HG03432 (cell line): Measurements from ENCODE around the gene ZNF462.
"Not testable (repeated sequence)": the region's sequence is repeated elsewhere in the genome, so short reads cannot be mapped to it uniquely, and the experiment has no call there.

Experiments
- ATAC-seq: cut with Tn5 transposase; IDR thresholded peaks from one replicate; pipeline ENCODE4 v1.9.1; 2021; ENCODE audit warnings: mild to moderate bottlenecking, moderate library complexity; ENCODE audit not compliant: unreplicated experiment

Gene ZNF462

DNA sequence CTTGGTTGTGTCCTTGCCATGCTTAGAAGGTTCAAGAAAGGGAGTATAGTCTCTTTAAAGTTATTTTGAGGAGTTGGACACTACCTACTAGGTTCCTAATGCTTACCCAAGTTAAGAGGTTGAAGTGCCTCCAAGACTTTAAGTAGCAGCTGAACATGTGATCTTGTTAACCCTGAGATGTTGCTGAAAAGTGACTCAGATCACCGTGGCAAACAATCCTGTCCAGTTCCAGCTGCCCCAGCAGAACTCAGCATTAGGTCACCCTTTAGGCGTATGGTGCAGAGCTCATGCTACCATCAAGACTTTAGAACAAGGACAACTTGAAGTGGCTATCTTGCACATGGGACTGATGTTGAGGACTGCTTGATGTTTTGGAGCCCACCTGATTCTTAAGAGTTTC is 22.5 kb downstream of the ZNF462 start:
- no peak for ATAC-seq

- ATAC-seq, result no peak
Measured at GRCh38 chr9:106886111-106887046, 23.4 kb downstream of the ZNF462 start.

GRCh38 chr9:106887066-106887465 is 24.1 kb downstream of the ZNF462 start:
- ATAC-seq, result no peak

DNA sequence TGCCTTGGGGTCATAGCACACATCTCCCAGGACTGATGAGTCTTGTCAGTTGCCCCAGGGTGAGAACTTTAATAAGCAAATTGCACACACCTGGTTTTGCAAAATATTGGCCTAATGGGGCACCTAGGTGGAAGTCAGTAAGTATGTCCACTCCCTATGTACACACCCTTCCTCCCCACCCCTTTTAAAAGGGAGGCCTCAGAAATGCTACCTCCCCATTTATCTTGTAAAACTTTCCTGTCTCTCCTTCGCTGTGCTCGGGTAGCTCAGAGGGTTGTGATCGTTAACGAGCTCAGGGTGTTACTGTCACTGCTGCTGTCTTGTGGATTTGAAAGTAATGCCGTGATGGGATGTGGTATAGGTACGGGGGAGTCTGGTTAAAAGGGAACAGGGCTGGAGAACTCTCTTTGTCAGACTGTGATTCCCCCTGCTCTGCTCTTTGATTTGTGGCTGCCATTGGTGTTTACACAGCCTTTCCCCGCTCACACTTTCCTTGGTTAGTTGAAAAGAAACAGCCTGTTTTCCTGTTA is 26.2 kb downstream of the ZNF462 start:
- no peak for ATAC-seq

DNA sequence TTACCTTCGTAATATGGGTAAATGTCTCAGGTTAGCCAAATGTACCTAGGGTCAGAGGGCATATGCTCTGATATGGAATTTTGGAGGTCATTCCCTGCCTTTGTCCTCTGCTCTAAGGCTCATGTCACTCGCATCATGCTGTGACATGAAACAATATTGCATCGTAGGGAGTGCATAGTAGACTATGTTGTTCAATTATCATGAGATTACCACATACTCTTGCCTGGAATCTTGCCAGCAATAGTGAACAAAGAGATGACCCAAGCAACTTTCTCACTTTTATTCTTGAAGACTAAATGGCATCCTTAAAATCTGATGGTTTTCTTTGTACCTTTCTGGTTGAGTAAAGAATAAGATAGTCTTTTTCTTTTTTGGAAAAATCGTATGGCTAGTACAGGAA is 27.6 kb downstream of the ZNF462 start:
- ATAC-seq, result no peak

DNA sequence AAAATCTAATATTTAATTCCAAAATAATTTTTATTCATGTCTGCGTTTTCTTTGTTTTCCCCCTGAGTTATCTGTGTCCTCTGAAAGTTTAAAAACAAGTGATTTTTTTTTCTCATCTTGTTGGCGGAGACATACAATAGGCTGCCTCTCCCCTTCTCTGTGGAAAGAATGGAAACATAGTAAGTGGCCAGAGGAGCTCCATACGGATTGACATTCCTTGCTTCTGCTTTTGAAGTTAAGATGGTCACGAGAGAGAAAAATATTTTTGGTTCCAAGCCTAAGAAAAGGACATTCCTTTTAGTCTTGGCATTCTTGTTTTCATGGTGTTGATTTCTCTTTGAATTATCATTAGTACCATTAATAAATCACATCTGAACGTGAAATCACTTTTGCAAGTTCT is 28.3 kb downstream of the ZNF462 start:
- ATAC-seq, result no peak

DNA sequence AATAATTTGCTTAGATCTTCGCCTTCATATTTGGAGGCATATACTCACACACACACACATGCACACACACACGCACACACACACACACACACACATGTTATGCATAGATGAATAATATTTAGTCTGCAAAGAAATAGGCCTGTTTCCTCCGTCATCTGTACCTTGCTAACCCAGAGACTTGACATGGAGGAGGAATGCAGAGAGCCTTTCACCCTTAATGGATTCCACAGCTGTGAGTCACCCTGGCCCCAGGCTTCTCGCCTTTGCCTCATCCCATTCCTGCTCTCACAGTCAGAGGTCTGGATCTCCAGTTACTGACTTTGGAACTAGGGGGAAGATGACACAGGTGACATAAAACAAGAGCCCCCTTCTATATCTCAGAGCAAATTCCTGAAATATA is 29.7 kb downstream of the ZNF462 start:
- no peak for ATAC-seq

- no peak for ATAC-seq
Measured at GRCh38 chr9:106893088-106893487, 30.1 kb downstream of the ZNF462 start.

- no peak for ATAC-seq
Measured at GRCh38 chr9:106896695-106897094, 33.7 kb downstream of the ZNF462 start.

DNA sequence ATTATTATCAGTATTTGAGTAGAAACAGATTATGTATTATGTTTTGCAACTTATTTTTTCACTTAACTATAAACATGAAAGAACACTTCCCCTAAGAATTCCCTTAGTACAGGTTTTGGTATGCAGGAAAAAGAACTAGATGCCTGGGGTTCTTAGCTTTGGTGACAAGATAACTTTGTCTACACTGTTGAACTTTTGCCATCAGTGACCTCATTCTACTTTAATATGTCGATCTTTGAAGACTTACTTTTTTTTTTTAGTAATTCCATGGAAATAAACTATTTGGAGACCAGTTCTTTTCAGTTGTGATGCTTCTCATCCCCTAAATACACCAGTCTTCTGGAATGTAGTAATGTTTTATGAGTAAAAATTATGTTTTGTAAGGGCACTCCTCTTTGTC is 34.3 kb downstream of the ZNF462 start:
- no peak for ATAC-seq

DNA sequence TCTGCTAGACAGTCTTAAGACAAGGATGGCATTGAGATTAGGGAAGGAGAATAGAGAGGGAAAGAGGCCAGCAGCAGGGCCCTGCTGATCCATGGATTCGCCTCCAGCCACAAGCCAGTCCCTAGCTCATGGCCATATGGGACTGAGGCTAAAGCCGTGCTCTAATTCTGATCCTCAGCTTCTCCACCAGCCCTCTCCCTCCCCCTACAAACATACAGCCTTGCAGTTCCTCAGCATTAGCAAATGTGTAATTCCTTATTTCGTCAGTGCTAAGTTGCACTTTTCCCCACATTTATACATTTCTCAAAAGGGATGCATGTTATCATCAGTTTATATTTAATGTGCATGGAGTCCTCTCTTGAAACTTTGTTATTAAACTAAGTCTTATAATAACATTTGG is 34.8 kb downstream of the ZNF462 start:
- ATAC-seq, result no peak

GRCh38 chr9:106900523-106900922 is 37.6 kb downstream of the ZNF462 start:
- ATAC-seq, result not testable (repeated sequence)

DNA sequence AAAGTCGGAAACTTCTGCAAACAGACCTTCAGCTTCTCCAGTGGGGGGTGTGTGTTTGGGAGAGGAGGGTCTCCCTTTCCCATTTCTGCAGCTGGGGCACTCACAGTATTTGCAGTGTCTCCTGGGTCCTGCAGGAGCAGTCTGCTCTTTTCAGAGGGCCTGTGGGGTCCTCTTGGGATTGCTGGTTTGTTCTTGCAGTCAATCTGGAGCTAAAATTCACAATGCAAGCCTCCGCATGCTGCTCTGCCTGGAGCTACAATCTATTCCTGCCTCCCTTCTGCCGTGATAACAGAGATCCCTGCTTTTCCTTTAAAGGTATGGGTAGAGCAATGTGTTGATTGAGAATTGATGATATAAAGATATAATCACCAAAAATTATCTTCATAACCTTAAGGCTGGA is 43.2 kb downstream of the ZNF462 start:
- no peak for ATAC-seq

DNA sequence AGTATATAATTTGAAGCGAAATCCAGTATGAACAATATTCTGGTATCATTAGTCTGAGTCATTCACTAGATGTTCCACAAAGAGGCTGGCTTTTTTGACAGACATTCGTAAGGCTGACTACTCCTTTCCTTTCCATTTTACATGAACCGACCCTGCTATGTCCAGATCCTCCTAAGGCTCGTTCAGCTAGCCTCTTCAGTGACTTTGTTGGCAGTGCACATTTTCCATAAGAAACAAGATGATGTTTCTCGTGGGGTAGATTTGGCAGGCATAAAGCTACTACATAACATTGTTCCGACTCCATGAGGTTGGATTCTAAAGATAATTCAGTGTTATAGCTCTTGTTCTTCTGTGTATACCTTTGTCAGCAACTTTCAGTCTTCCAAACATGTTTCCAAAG is 49.0 kb downstream of the ZNF462 start:
- no peak for ATAC-seq

DNA sequence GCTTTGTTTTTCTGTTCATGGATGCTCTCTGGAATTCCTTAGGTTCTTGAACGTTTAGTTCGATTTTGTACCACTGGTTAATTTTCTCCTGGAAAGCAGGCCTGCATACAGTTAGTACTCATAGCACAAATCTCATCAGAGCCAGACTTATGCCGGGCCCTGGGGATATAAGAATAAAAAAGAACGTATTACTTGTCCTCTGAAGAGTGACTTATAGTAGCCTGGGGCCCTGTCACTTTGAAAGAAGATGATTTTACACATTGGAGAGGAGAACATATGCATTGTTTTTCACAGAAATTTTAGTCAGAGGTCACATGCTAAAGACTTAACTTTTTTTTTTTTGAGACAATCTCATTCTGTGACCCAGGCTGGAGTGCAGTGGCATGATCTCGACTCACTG is 50.3 kb downstream of the ZNF462 start:
- ATAC-seq, result no peak

DNA sequence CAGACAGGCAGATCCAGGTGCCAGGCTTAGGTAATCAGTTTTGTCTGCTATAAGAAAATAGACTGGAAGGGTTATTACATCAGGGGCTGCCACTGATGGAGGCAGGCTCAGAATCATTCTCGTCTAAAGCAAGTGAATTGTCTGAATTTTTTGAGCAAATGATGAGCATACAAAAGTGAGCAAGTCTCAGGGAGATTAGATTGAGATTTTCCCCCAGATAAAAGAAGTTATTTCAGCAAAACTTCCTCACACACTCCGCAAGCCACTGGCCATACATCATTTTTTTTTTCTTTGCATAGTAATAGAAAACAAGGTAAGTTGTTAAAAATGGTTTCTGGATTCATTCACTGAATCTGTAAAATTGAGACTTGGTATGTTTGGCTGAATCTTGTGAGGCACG is 52.9 kb downstream of the ZNF462 start:
- ATAC-seq, result no peak

- no peak for ATAC-seq
Measured at GRCh38 chr9:106916466-106917235, 53.7 kb downstream of the ZNF462 start.

- ATAC-seq, result no peak
Measured at GRCh38 chr9:106918825-106919509, 56.0 kb downstream of the ZNF462 start.

DNA sequence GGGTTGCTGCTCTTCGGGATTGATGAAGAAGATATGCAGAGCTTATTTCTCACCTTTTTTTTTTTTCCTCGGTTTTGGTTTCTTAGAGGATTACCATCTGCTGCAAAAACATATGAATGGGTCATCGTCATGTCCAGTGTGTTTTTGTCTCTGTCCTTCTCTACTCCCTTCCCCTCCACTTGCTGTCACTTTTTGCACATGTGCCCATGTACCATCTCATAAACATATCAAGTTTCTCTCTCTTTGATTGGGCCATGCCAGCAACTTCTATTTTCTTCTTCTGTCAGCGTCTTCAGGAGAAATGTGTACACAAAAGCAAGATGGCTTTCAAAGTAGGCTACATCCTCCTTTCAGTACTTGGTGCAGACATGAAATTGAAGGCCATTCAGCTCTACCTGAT is 57.1 kb downstream of the ZNF462 start:
- ATAC-seq, result no peak

- no peak for ATAC-seq
Measured at GRCh38 chr9:106920701-106921283, 57.8 kb downstream of the ZNF462 start.

- no peak for ATAC-seq
Measured at GRCh38 chr9:106921341-106921899, 58.5 kb downstream of the ZNF462 start.
